ENCODE results near the gene ADAM22. TPM values are rescaled to one million over a fixed set of nuclear protein-coding genes. Genes with fewer than 3 reads are reported as not detected.

The ADAM22 gene
- total and polyA plus RNA-seq, 12 donors, result 2.3 to 35.0 (median 17.0) TPM

DNA sequence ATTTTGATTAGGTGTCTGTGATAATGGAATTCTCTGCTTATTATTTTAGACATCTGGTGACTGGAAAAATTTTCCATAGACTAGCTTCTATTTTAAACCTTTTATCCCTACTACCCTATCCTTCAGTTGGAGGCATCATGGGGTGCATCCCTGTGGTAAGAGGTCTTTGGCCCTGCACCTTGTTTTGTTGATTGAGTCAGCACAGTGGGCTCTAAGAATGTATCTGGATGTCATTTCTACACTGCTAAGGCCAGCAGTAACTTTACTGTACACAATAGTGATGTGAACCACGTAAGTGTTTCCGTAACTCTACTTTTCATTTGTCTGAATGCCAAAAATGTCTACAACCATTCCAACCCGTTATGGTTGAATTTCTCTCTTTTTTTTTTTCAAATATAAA is 75.6 kb downstream of the ADAM22 start:
- TF ChIP-seq, protein P1, sequence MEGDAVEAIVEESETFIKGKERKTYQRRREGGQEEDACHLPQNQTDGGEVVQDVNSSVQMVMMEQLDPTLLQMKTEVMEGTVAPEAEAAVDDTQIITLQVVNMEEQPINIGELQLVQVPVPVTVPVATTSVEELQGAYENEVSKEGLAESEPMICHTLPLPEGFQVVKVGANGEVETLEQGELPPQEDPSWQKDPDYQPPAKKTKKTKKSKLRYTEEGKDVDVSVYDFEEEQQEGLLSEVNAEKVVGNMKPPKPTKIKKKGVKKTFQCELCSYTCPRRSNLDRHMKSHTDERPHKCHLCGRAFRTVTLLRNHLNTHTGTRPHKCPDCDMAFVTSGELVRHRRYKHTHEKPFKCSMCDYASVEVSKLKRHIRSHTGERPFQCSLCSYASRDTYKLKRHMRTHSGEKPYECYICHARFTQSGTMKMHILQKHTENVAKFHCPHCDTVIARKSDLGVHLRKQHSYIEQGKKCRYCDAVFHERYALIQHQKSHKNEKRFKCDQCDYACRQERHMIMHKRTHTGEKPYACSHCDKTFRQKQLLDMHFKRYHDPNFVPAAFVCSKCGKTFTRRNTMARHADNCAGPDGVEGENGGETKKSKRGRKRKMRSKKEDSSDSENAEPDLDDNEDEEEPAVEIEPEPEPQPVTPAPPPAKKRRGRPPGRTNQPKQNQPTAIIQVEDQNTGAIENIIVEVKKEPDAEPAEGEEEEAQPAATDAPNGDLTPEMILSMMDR (IDR thresholded peaks at IDR 0.05), result no peak
- no peak for TF ChIP-seq POLR2A (IDR thresholded peaks at IDR 0.05)
- WGBS, 4 donors, result 87 to 94% (median 90%) methylated on average over 3 of the region's 3 CpGs
- intact Hi-C loops (cut with DNase I), result no loop called here

DNA sequence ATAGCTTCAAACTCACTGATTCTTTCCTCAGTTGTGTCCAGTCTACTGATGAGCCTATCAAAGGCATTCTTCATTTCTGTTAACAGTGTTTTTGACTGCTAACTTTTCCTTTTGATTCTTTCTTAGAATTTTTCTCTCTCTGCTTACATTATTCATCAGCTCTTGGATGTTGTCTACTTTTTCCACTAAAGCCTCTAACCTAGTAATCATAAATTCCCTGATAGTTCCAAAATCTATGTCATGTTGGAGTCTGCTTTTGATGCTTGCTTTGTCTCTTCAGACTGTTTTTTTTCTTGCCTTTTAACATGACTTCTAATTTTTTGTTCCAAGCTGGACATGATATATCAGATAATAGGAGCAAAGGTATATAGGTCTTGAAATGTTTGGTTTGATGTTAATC is 78.0 kb downstream of the ADAM22 start:
- no peak for DNase-seq

More for the DNA sequence above, 75.6 kb downstream of the ADAM22 start:
- Histone ChIP-seq H3K9me3 (replicated peaks in 1 of 3) (no peaks in the 10 kb centered on the region), H3K36me3 (replicated peaks in 1 of 2) (no peaks in the 10 kb centered on the region), H3K27me3 (no peaks in the 10 kb centered on the region), H3K4me1 (replicated peaks in 1 of 2) (no peaks in the 10 kb centered on the region), H3K4me3 (no peak overlapping the region), H3K27ac (no peak overlapping the region)
- no peak for DNase-seq

DNA sequence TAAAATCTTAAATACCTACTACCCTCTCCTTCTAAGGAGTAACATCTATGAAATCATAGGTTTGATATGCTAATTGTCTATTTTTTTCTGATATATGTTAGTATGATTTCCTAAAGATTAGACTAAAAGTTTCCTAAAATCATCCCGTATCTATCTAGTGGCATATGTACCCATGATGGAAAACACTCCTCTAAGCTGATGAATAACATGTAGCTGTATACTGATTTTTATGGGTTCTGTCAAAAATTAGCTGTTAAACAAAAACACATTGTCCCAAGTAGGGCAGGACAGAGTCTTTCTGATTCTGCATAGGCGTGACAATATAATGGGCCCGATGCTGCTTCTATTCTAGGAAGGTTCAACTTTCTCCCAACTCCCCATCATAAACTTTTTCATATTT is 79.9 kb downstream of the ADAM22 start:
- WGBS, 4 donors, result 96 to 99% (median 97%) methylated on average over 3 of the region's 3 CpGs

More for the DNA sequence above, 78.0 kb downstream of the ADAM22 start:
- no peak for TF ChIP-seq POLR2A (IDR thresholded peaks at IDR 0.05)
- TF ChIP-seq, protein P1 (IDR thresholded peaks at IDR 0.05), result no peak
- H3K4me1 ChIP-seq (replicated peaks in 1 of 2), result no peaks in the 10 kb centered on the region
- H3K36me3 ChIP-seq (replicated peaks in 1 of 2), result no peaks in the 10 kb centered on the region
- H3K27ac ChIP-seq, result no peak overlapping the region
- no peaks in the 10 kb centered on the region for H3K27me3 ChIP-seq
- intact Hi-C loops (cut with DNase I), result no loop called here
- no peaks in the 10 kb centered on the region for H3K9me3 ChIP-seq (replicated peaks in 1 of 3)
- H3K4me3 ChIP-seq, result no peak overlapping the region

DNA sequence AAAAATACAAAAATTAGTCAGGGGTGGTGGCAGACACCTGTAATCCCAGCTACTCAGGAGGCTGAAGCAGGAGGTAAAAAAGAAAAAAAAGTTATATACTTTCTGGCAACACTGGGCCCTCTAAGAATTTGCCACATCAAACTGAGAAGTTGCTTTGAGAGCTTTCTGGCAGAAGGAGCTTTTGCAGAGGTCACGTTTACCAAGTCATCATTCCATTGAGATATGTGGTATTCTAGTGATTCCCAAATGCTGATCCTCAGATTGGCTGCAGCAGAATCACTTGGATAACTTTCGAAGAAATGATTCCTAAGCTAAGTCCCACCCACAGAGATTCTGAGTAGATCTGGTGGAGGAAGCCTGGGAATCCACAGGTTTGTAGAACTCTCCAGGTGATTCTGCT is 80.5 kb downstream of the ADAM22 start:
- H3K4me3 ChIP-seq, result no peak overlapping the region
- no peaks in the 10 kb centered on the region for H3K36me3 ChIP-seq (replicated peaks in 1 of 2)
- no peaks in the 10 kb centered on the region for H3K4me1 ChIP-seq (replicated peaks in 1 of 2)
- H3K27me3 ChIP-seq, result no peaks in the 10 kb centered on the region
- intact Hi-C loops (cut with DNase I), result no loop called here
- no peaks in the 10 kb centered on the region for H3K9me3 ChIP-seq (replicated peaks in 1 of 3)
- DNase-seq, result no peak
- no peak overlapping the region for H3K27ac ChIP-seq
- WGBS, 4 donors, result 86 to 97% (median 95%) methylated on average over 2 of the region's 2 CpGs
- TF ChIP-seq, protein P1 (IDR thresholded peaks at IDR 0.05), result no peak
- no peak for TF ChIP-seq POLR2A (IDR thresholded peaks at IDR 0.05)

More for the DNA sequence above, 79.9 kb downstream of the ADAM22 start:
- intact Hi-C loops (cut with DNase I), result no loop called here
- no peak for TF ChIP-seq POLR2A (IDR thresholded peaks at IDR 0.05)
- TF ChIP-seq, protein P1 (IDR thresholded peaks at IDR 0.05), result no peak
- no peak for DNase-seq
- Histone ChIP-seq H3K4me1 (replicated peaks in 1 of 2) (no peaks in the 10 kb centered on the region), H3K36me3 (replicated peaks in 1 of 2) (no peaks in the 10 kb centered on the region), H3K27me3 (no peaks in the 10 kb centered on the region), H3K27ac (no peak overlapping the region), H3K9me3 (replicated peaks in 1 of 3) (no peaks in the 10 kb centered on the region), H3K4me3 (no peak overlapping the region)
